GM12878 (cell line): ENCODE results near the gene PRUNE2. TPM values are rescaled to one million over a fixed set of nuclear protein-coding genes. Genes with fewer than 3 reads are reported as not detected.

ENCODE experiments used
- ATAC-seq: fragments of 200-7000 bp; cut with Tn5 transposase; 3 replicates; pipeline ENCODE4 v1.9.1; 2020; ENCODE audit warnings: mild to moderate bottlenecking, moderate library complexity
- BruUV-seq: library from RNA; stranded (reverse); fragments of 400-500 nt; replicated peaks from 2 replicates; lab custom pipeline; 2021; lab: Mats Ljungman, UMichigan
- CTCF ChIA-PET: fragments of 300-600 bp; sonication (Branson Sonifier 250); formaldehyde crosslinking; extraction: SDS; loops from one replicate; lab custom pipeline; 2021; ENCODE audit warnings: inconsistent platforms; lab: Yijun Ruan, JAX
- POLR2A ChIA-PET: fragments of 350-600 bp; formaldehyde crosslinking; extraction: SDS; loops from one replicate; lab custom pipeline; 2021; ENCODE audit warnings: inconsistent platforms; lab: Charles Lee
- RAD21 ChIA-PET: fragments of 300-600 bp; sonication (Branson Sonifier 250); formaldehyde crosslinking; loops from one replicate; lab custom pipeline; 2023; ENCODE audit warnings: antibody characterized with exemption; ENCODE audit not compliant: unreplicated experiment; lab: Charles Lee
- SMC1A ChIA-PET: fragments of 300-600 bp; sonication (Branson Sonifier 250); formaldehyde crosslinking; loops from one replicate; lab custom pipeline; 2023; ENCODE audit not compliant: unreplicated experiment, uncharacterized antibody; lab: Charles Lee
- DNase-seq: peaks from one replicate; pipeline ENCODE4 v3.0.0-alpha.2; 2011; ENCODE audit warnings: low read depth, low spot score
- FAIRE-seq: peaks from 3 replicates; lab custom pipeline; 2011; peaks lifted over from hg19 to GRCh38; lab: Jason Lieb, UNC
- H2AFZ ChIP-seq: 2 replicates; pipeline ENCODE4 v1.6.0; 2011; ENCODE audit warnings: low read depth, low read length, control low read depth; ENCODE audit not compliant: control insufficient read depth
- H3K27ac ChIP-seq: 2 replicates; pipeline ENCODE4 v1.5.1; 2011; ENCODE audit warnings: control low read depth; ENCODE audit not compliant: control insufficient read depth, insufficient read depth
- H3K27me3 ChIP-seq, 2 experiments: replicated peaks in 1 of 2; 2 replicates each; pipeline versions ENCODE4 v1.6.0 to v1.6.1; 2011; ENCODE audit warnings: low read length in 1 of 2; ENCODE audit not compliant: control insufficient read depth in 2 of 2, insufficient read depth in 2 of 2
- H3K36me3 ChIP-seq, 2 experiments: 2 replicates each; pipeline ENCODE4 v1.5.1; 2011; ENCODE audit warnings: low read length in 1 of 2; ENCODE audit not compliant: control insufficient read depth in 2 of 2, insufficient read depth in 2 of 2
- H3K4me1 ChIP-seq: 2 replicates; pipeline ENCODE4 v1.6.1; 2011; ENCODE audit warnings: mild to moderate bottlenecking, low read length, moderate library complexity, mixed read lengths; ENCODE audit not compliant: control insufficient read depth, insufficient read depth
- H3K4me2 ChIP-seq: 2 replicates; pipeline ENCODE4 v1.6.0; 2011; ENCODE audit warnings: control low read depth; ENCODE audit not compliant: control insufficient read depth, insufficient read depth
- H3K4me3 ChIP-seq: fragments of 200-600 bp; sonication (generic); 2 replicates; pipeline ENCODE4 v1.5.1; 2016
- H3K79me2 ChIP-seq: 2 replicates; pipeline ENCODE4 v1.6.0; 2011; ENCODE audit warnings: low read length; ENCODE audit not compliant: control insufficient read depth, insufficient read depth
- H3K9ac ChIP-seq: 2 replicates; pipeline ENCODE4 v1.8.0; 2011; ENCODE audit warnings: low read length, control low read depth, mixed read lengths; ENCODE audit not compliant: control insufficient read depth, insufficient read depth
- H3K9me3 ChIP-seq: replicated peaks from 3 replicates; pipeline ENCODE4 v1.5.1; 2011; ENCODE audit warnings: mild to moderate bottlenecking, low read length; ENCODE audit not compliant: control insufficient read depth, insufficient read depth
- H4K20me1 ChIP-seq: 2 replicates; pipeline ENCODE4 v1.6.0; 2011; ENCODE audit not compliant: control insufficient read depth, insufficient read depth
- ATF7 ChIP-seq: fragments of 450-650 bp; IDR thresholded peaks from 2 replicates; pipeline ENCODE4 v1.6.1; 2016; ENCODE audit warnings: low read depth, mild to moderate bottlenecking
- BRCA1 ChIP-seq: IDR thresholded peaks from 2 replicates; pipeline ENCODE4 v1.6.1; 2011; ENCODE audit warnings: low read depth, low read length, improper control_type of control experiment
- CEBPB ChIP-seq, 2 experiments: fragments of 150-350 bp in 1 of 2; IDR thresholded peaks; 2 replicates each; pipeline ENCODE4 v1.6.1; 2012 to 2014; ENCODE audit warnings: low read depth in 2 of 2, low read length in 2 of 2, borderline replicate concordance in 1 of 2, inconsistent platforms in 1 of 2
- CTCF ChIP-seq, 3 experiments: IDR thresholded peaks in 2 of 3; conservative IDR thresholded peaks in 1 of 3; 2 replicates each; pipeline ENCODE4 v1.5.1; 2011; ENCODE audit warnings: low read depth in 3 of 3, low read length in 3 of 3, mild to moderate bottlenecking in 3 of 3, control low read depth in 2 of 3, moderate library complexity in 2 of 3, inconsistent platforms in 1 of 3, mixed read lengths in 1 of 3; ENCODE audit not compliant: control insufficient read depth in 2 of 3, insufficient read depth in 1 of 3; ENCODE audit errors: extremely low read depth in 1 of 3
- JUNB ChIP-seq: IDR thresholded peaks from 2 replicates; pipeline ENCODE4 v1.6.1; 2016; ENCODE audit warnings: antibody characterized with exemption, mild to moderate bottlenecking
- MTA3 ChIP-seq: IDR thresholded peaks from 2 replicates; pipeline ENCODE4 v1.6.1; 2012; ENCODE audit warnings: low read length, inconsistent platforms, borderline replicate concordance
- MXI1 ChIP-seq: fragments of 150-350 bp; IDR thresholded peaks from 2 replicates; pipeline ENCODE4 v1.6.1; 2011; ENCODE audit warnings: low read depth, mild to moderate bottlenecking, inconsistent platforms, low read length, improper control_type of control experiment
- MYB ChIP-seq: fragments of 150-350 bp; IDR thresholded peaks from 2 replicates; pipeline ENCODE4 v1.6.1; 2014; ENCODE audit warnings: mild to moderate bottlenecking, low read depth, low read length, borderline replicate concordance
- NBN ChIP-seq: fragments of 450-650 bp; IDR thresholded peaks from 2 replicates; pipeline ENCODE4 v1.6.1; 2016
- NRF1 ChIP-seq: conservative IDR thresholded peaks from 2 replicates; pipeline ENCODE4 v1.6.1; 2011; ENCODE audit warnings: mild to moderate bottlenecking, low read depth, low read length, improper control_type of control experiment
- RB1 ChIP-seq: fragments of 450-650 bp; formaldehyde crosslinking; IDR thresholded peaks from 2 replicates; pipeline ENCODE4 v1.6.1; 2017; ENCODE audit warnings: mild to moderate bottlenecking, borderline replicate concordance
- REST ChIP-seq: IDR thresholded peaks from 2 replicates; pipeline ENCODE4 v1.6.1; 2012; ENCODE audit warnings: mild to moderate bottlenecking, low read depth, low read length
- SIN3A ChIP-seq: IDR thresholded peaks from 2 replicates; pipeline ENCODE4 v1.6.1; 2012; ENCODE audit warnings: low read depth, low read length, improper control_type of control experiment
- TBL1XR1 ChIP-seq: IDR thresholded peaks from 2 replicates; pipeline ENCODE4 v1.6.1; 2012; ENCODE audit warnings: low read depth, low read length, improper control_type of control experiment
- TCF3 ChIP-seq: IDR thresholded peaks from 2 replicates; pipeline ENCODE4 v1.6.1; 2012; ENCODE audit warnings: low read depth, mild to moderate bottlenecking, low read length, borderline replicate concordance; ENCODE audit not compliant: insufficient read depth
- USF1 ChIP-seq: IDR thresholded peaks from 2 replicates; pipeline ENCODE4 v1.6.1; 2011; ENCODE audit warnings: borderline replicate concordance, low read depth, mild to moderate bottlenecking, moderate library complexity, mixed read lengths, low read length; ENCODE audit not compliant: insufficient read depth; ENCODE audit errors: extremely low read length
- ZSCAN29 ChIP-seq: fragments of 450-650 bp; IDR thresholded peaks from 2 replicates; pipeline ENCODE4 v1.6.1; 2017; ENCODE audit warnings: mild to moderate bottlenecking, moderate library complexity
- WGBS: methylation state at CpG from one replicate; pipeline ENCODE4 v1.1.6; 2016; ENCODE audit warnings: low lambda C conversion rate; ENCODE audit not compliant: insufficient replicate concordance, insufficient coverage; ENCODE audit errors: missing lambda C conversion rate; 5-methylcytosine and 5-hydroxymethylcytosine counted together
- in situ Hi-C: fragments of 300-500 bp; cut with MboI; formaldehyde crosslinking; loops from 9 replicates; pipeline ENCODE4 v1.14.3; 2018; ENCODE audit warnings: mixed read lengths
- intact Hi-C: fragments of 100-400 bp; cut with micrococcal nuclease; formaldehyde crosslinking; loops from one replicate; pipeline ENCODE4 v1.14.2; 2022; ENCODE audit not compliant: unreplicated experiment
- polyA plus RNA-seq, 11 experiments: library from polyadenylated mRNA; depleted of rRNA in 4 of 11; unstranded in 6 of 11; stranded (reverse) in 5 of 11; fragments of >200 nt; fragmentation: Nextera tagmentation in 4 of 11; fragmentation: Illumina TruSeq in 1 of 11; extraction: Ambion mirVana in 4 of 11; extraction: Trizol in 1 of 11; gene quantifications; 1 replicate in 1 of 11; 2 replicates in 10 of 11; pipeline versions ENCODE4 v1.2.1 to v1.2.3, GENCODE V29; 2011 to 2016; ENCODE audit warnings: inconsistent platforms in 2 of 11, missing spikeins in 2 of 11, low read depth in 1 of 11
- total RNA-seq, 4 experiments: library from RNA; depleted of rRNA in 3 of 4; stranded (reverse); fragments of >200 nt in 3 of 4; fragmentation: Illumina TruSeq in 1 of 4; extraction: Trizol in 1 of 4; gene quantifications; 2 replicates each; pipeline versions ENCODE4 v1.2.1 to v1.2.3, GENCODE V29; 2013 to 2021
- TF ChIP-seq, protein P1 (sequence below): IDR thresholded peaks from 2 replicates; pipeline ENCODE4 v1.6.1; 2011; ENCODE audit warnings: borderline replicate concordance, low read depth, mild to moderate bottlenecking, moderate library complexity, low read length; ENCODE audit not compliant: insufficient read depth, poor library complexity, severe bottlenecking

PRUNE2 gene
- total and polyA plus RNA-seq, 10 of the 15 experiments (the other 5 are each of a cell fraction or from before 2014, with no cell fraction given), result 0.07 to 0.63 (median 0.25) TPM

DNA sequence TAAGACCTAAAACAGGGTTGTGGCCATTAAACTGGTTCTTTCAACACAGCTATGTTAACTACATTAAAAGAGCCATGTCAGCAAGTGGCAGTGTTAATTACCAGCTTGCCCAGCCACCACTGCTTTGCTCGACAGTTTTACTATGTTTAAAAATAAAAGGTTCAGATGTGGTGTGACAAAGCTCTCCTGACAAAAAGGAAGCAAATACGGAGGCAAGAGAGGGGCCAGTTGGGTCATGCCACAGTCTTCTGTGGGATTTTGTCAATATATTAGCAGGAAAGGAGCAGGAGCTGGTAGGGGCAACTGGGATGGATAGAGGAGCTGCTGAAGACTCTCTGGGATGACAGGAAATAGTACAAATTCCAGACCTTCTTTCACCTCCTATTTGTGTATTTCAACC, 255.2 kb downstream of the PRUNE2 start:
- ChIA-PET CTCF (interaction anchor here (0.9 to 2.2 kb wide), 3 partner anchors 10 to 17 kb away, joined by 3 to 4 read pairs (median 3); no protein-coding TSS in a partner anchor), POLR2A (no interaction called here), SMC1A (interaction anchor here (1.2 kb wide), 1 partner anchor 12 kb away, joined by 3 read pairs; no protein-coding TSS in a partner anchor), RAD21 (no interaction called here)
- Histone ChIP-seq H3K36me3 (no peaks in the 10 kb centered on the region), H3K9ac (no peak overlapping the region), H4K20me1 (no peaks in the 10 kb centered on the region), H3K27me3 (no peaks in the 10 kb centered on the region), H3K4me3 (no peak overlapping the region), H2AFZ (no peak overlapping the region), H3K9me3 (no peaks in the 10 kb centered on the region), H3K79me2 (no peaks in the 10 kb centered on the region), H3K4me2 (peak overlapping the region; percentile 67), H3K4me1 (peaks cover 4% of the 10 kb centered on the region), H3K27ac (no peak overlapping the region)
- FAIRE-seq, result no peak
- no peak for DNase-seq
- ATAC-seq, result no peak
- WGBS, result 0% methylated on average over 2 of the region's 2 CpGs
- in situ Hi-C loops (no loop called here), intact Hi-C loops (no loop called here)
- no TSS peak for BruUV-seq
- no peak for TF ChIP-seq RB1
- no peak for TF ChIP-seq USF1
- TF ChIP-seq, protein P1, sequence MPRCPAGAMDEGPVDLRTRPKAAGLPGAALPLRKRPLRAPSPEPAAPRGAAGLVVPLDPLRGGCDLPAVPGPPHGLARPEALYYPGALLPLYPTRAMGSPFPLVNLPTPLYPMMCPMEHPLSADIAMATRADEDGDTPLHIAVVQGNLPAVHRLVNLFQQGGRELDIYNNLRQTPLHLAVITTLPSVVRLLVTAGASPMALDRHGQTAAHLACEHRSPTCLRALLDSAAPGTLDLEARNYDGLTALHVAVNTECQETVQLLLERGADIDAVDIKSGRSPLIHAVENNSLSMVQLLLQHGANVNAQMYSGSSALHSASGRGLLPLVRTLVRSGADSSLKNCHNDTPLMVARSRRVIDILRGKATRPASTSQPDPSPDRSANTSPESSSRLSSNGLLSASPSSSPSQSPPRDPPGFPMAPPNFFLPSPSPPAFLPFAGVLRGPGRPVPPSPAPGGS, result no peak
- TF ChIP-seq TBL1XR1, result no peak
- no peak for TF ChIP-seq CEBPB (IDR thresholded peaks at IDR 0.05; ENCODE audit: borderline replicate concordance in 1 of 2, low read depth in 2 of 2, low read length in 2 of 2)
- no peak for TF ChIP-seq SIN3A
- TF ChIP-seq MTA3, result no peak
- no peak for TF ChIP-seq TCF3
- TF ChIP-seq JUNB, result no peak
- no peak for TF ChIP-seq ZSCAN29
- TF ChIP-seq REST, result no peak
- no peak for TF ChIP-seq NBN
- TF ChIP-seq MYB, result no peak
- no peak for TF ChIP-seq ATF7
- TF ChIP-seq BRCA1, result no peak
- no peak for TF ChIP-seq CTCF (IDR thresholded peaks at IDR 0.05 in 2 of 3, conservative IDR thresholded peaks at IDR 0.05 in 1 of 3; ENCODE audit: control insufficient read depth in 2 of 3, extremely low read depth in 1 of 3, insufficient read depth in 1 of 3, low read depth in 3 of 3, low read length in 3 of 3)
- TF ChIP-seq MXI1, result no peak
- no peak for TF ChIP-seq NRF1
